ENCODE measurements around the gene TJP2. TPM values are rescaled to one million over a fixed set of nuclear protein-coding genes. Genes with fewer than 3 reads are reported as not detected.

TJP2 gene
- total RNA-seq, 2 donors from 2014 or later = 60.2 to 79.1 TPM

GRCh38 chr9:69191231-69191630, 17.2 kb downstream of the TJP2 start:
- Histone ChIP-seq H3K4me1 (peaks cover 55% of the 10 kb centered on the region), H3K27ac (peak overlapping the region in 1 of 4 donors; percentile 1), H3K36me3 (replicated peaks in 1 of 2; ENCODE audit: insufficient read depth in 1 of 2, low read depth in 2 of 2) (no peaks in the 10 kb centered on the region), H3K27me3 (no peaks in the 10 kb centered on the region), H3K9me3 (no peaks in the 10 kb centered on the region), H3K4me3 (no peak overlapping the region)
- TF ChIP-seq CTCF (IDR thresholded peaks at IDR 0.05) = no peak
- no peak for TF ChIP-seq POLR2A (IDR thresholded peaks at IDR 0.05)
- intact Hi-C loops (cut with DNase I) = no loop called here
- ATAC-seq = no peak
- WGBS, 2 donors = 62 to 67% methylated on average over 3 of the region's 3 CpGs
- DNase-seq = no peak

GRCh38 chr9:69192214-69192613, 18.1 kb downstream of the TJP2 start:
- intact Hi-C loops (cut with DNase I) = no loop called here
- H3K4me3 ChIP-seq = no peak overlapping the region

GRCh38 chr9:69193685-69194032, 19.6 kb downstream of the TJP2 start:
- Histone ChIP-seq H3K36me3 (replicated peaks in 1 of 2; ENCODE audit: insufficient read depth in 1 of 2, low read depth in 2 of 2) (no peaks in the 10 kb centered on the region), H3K4me1 (peaks cover 32% of the 10 kb centered on the region), H3K27me3 (no peaks in the 10 kb centered on the region), H3K27ac (no peak overlapping the region), H3K4me3 (no peak overlapping the region), H3K9me3 (no peaks in the 10 kb centered on the region)
- intact Hi-C loops (cut with DNase I) = no loop called here
- DNase-seq (no peak), ATAC-seq (no peak)
- WGBS, 2 donors = 63 to 78% methylated on average over 1 of the region's 1 CpG
- TF ChIP-seq POLR2A (IDR thresholded peaks at IDR 0.05) = no peak
- TF ChIP-seq CTCF (IDR thresholded peaks at IDR 0.05) = peak in 1 of 7 experiments; percentile 16

More at GRCh38 chr9:69192214-69192613, 18.1 kb downstream of the TJP2 start:
- no peaks in the 10 kb centered on the region for H3K36me3 ChIP-seq (replicated peaks in 1 of 2; ENCODE audit: insufficient read depth in 1 of 2, low read depth in 2 of 2)
- H3K9me3 ChIP-seq = no peaks in the 10 kb centered on the region
- H3K27ac ChIP-seq = peak overlapping the region in 1 of 4 donors; percentile 1
- H3K4me1 ChIP-seq = peaks cover 45% of the 10 kb centered on the region
- no peak for TF ChIP-seq CTCF (IDR thresholded peaks at IDR 0.05)
- TF ChIP-seq POLR2A (IDR thresholded peaks at IDR 0.05) = no peak
- WGBS, 2 donors = 82 to 88% methylated on average over 3 of the region's 3 CpGs
- ATAC-seq (no peak), DNase-seq (no peak)
- H3K27me3 ChIP-seq = no peaks in the 10 kb centered on the region

GRCh38 chr9:69194702-69195418, 20.8 kb downstream of the TJP2 start:
- Histone ChIP-seq H3K27ac (no peak overlapping the region), H3K9me3 (no peaks in the 10 kb centered on the region), H3K27me3 (no peaks in the 10 kb centered on the region), H3K36me3 (replicated peaks in 1 of 2; ENCODE audit: insufficient read depth in 1 of 2, low read depth in 2 of 2) (no peaks in the 10 kb centered on the region), H3K4me1 (peaks cover 25% of the 10 kb centered on the region), H3K4me3 (no peak overlapping the region)
- intact Hi-C loops (cut with DNase I) = loop anchor here (5.0 kb wide), 1 partner anchor 148 kb away; no protein-coding TSS in a partner anchor
- 27 to 53% methylated on average over 5 of the region's 5 CpGs for WGBS, 2 donors
- DNase-seq (no peak), ATAC-seq (no peak)
- TF ChIP-seq POLR2A (IDR thresholded peaks at IDR 0.05) = no peak
- no peak for TF ChIP-seq CTCF (IDR thresholded peaks at IDR 0.05)

- Histone ChIP-seq H3K4me3 (no peak overlapping the region), H3K36me3 (replicated peaks in 1 of 2; ENCODE audit: insufficient read depth in 1 of 2, low read depth in 2 of 2) (no peaks in the 10 kb centered on the region), H3K27ac (no peak overlapping the region), H3K9me3 (no peaks in the 10 kb centered on the region), H3K27me3 (no peaks in the 10 kb centered on the region), H3K4me1 (peaks cover 18% of the 10 kb centered on the region)
- intact Hi-C loops (cut with DNase I) = loop anchor here (5.0 kb wide), 1 partner anchor 148 kb away; no protein-coding TSS in a partner anchor
- ATAC-seq (no peak), DNase-seq (no peak)
- TF ChIP-seq POLR2A (IDR thresholded peaks at IDR 0.05) (no peak), CTCF (IDR thresholded peaks at IDR 0.05) (no peak)
- 33 to 37% methylated on average over 3 of the region's 3 CpGs for WGBS, 2 donors
These were observed 21.6 kb downstream of the TJP2 start for GRCh38 chr9:69195668-69196067.
